LNCAP (cell line): ENCODE results near the gene LETMD1.

Experiments used
- CTCF ChIP-seq: fragments of 450-650 bp; IDR thresholded peaks from 2 replicates; pipeline ENCODE4 v1.5.1; 2017; ENCODE audit warnings: mild to moderate bottlenecking

LETMD1 gene

GRCh38 chr12:51028126-51028812, 19.9 kb upstream of the LETMD1 start:
- peak; percentile 26; the same call in 1 of the 2 replicates for TF ChIP-seq CTCF

GRCh38 chr12:51028813-51029150, 19.3 kb upstream of the LETMD1 start:
- TF ChIP-seq CTCF: no peak

GRCh38 chr12:51033048-51033447, 15.1 kb upstream of the LETMD1 start:
- no peak for TF ChIP-seq CTCF

- TF ChIP-seq CTCF: no peak
These were observed 14.6 kb upstream of the LETMD1 start for GRCh38 chr12:51033457-51034089.

- no peak for TF ChIP-seq CTCF
These were observed 11.8 kb upstream of the LETMD1 start for GRCh38 chr12:51036279-51036678.

GRCh38 chr12:51048661-51049251, 629 bp downstream of the LETMD1 start:
- TF ChIP-seq CTCF: no peak

- TF ChIP-seq CTCF: no peak
These were observed 1.4 kb downstream of the LETMD1 start for GRCh38 chr12:51049525-51049924.
